PC-3 (cell line): ENCODE measurements around the gene SULF2. TPM values are rescaled to one million over a fixed set of nuclear protein-coding genes. Genes with fewer than 3 reads are reported as not detected.

Experiments
- ATAC-seq: fragments of 200-7000 bp; cut with Tn5 transposase; 2 replicates; pipeline ENCODE4 v1.9.1; 2020; ENCODE audit warnings: mild to moderate bottlenecking, moderate library complexity
- BruUV-seq: library from RNA; stranded (reverse); fragments of 400-500 nt; replicated peaks from 2 replicates; lab custom pipeline; 2021; lab: Mats Ljungman, UMichigan
- CTCF ChIA-PET: fragments of 300-600 bp; sonication (Branson Sonifier 250); formaldehyde crosslinking; loops from one replicate; lab custom pipeline; 2022; ENCODE audit warnings: antibody characterized with exemption; lab: Charles Lee
- POLR2A ChIA-PET: fragments of 300-600 bp; sonication (Branson Sonifier 250); formaldehyde crosslinking; loops from one replicate; lab custom pipeline; 2022; ENCODE audit warnings: antibody characterized with exemption; ENCODE audit not compliant: unreplicated experiment; lab: Charles Lee
- DNase-seq: peaks from one replicate; pipeline ENCODE4 v3.0.0-alpha.2; 2015
- H2AFZ ChIP-seq: fragments of 300-600 bp; sonication (generic); 2 replicates; pipeline ENCODE4 v1.6.0; 2016; ENCODE audit warnings: antibody characterized with exemption, low read length
- H3F3A ChIP-seq: fragments of 300-600 bp; sonication (generic); one replicate; pipeline ENCODE4 v1.6.0; 2017; ENCODE audit warnings: antibody characterized with exemption, low read length, control low read depth, mild to moderate bottlenecking; ENCODE audit not compliant: unreplicated experiment
- H3K27ac ChIP-seq: fragments of 300-600 bp; sonication (generic); 2 replicates; pipeline ENCODE4 v1.5.1; 2016; ENCODE audit warnings: mild to moderate bottlenecking, low read length
- H3K27me3 ChIP-seq: fragments of 300-600 bp; sonication (generic); 2 replicates; pipeline ENCODE4 v1.6.1; 2016; ENCODE audit warnings: low read length, mixed read lengths
- H3K36me3 ChIP-seq: fragments of 300-600 bp; sonication (generic); 2 replicates; pipeline ENCODE4 v1.6.1; 2016; ENCODE audit warnings: low read depth, mixed run types, low read length, mixed read lengths
- H3K4me1 ChIP-seq: fragments of 300-600 bp; sonication (generic); 2 replicates; pipeline ENCODE4 v1.5.1; 2016; ENCODE audit warnings: low read length; ENCODE audit not compliant: insufficient read depth
- H3K4me2 ChIP-seq: fragments of 300-600 bp; sonication (generic); 2 replicates; pipeline ENCODE4 v1.6.0; 2016; ENCODE audit warnings: low read length
- H3K4me3 ChIP-seq: fragments of 300-600 bp; sonication (generic); 2 replicates; pipeline ENCODE4 v1.5.1; 2016; ENCODE audit warnings: mild to moderate bottlenecking, low read length, mixed read lengths
- H3K79me2 ChIP-seq: fragments of 300-600 bp; sonication (generic); 2 replicates; pipeline ENCODE4 v1.6.1; 2017; ENCODE audit warnings: low read length, mixed read lengths
- H3K9ac ChIP-seq: fragments of 300-600 bp; sonication (generic); 2 replicates; pipeline ENCODE4 v1.6.0; 2016; ENCODE audit warnings: mild to moderate bottlenecking, low read length
- H3K9me2 ChIP-seq: fragments of 300-600 bp; sonication (generic); replicated peaks from 2 replicates; pipeline ENCODE4 v1.6.1; 2016; ENCODE audit warnings: mixed run types, low read length, mixed read lengths
- H3K9me3 ChIP-seq: fragments of 300-600 bp; sonication (generic); 2 replicates; pipeline ENCODE4 v1.6.1; 2016; ENCODE audit warnings: low read length, mixed read lengths
- H4K20me1 ChIP-seq: fragments of 300-600 bp; sonication (generic); 2 replicates; pipeline ENCODE4 v1.6.1; 2016; ENCODE audit warnings: low read length, mixed read lengths
- CTCF ChIP-seq: fragments of 300-600 bp; sonication (generic); conservative IDR thresholded peaks from 2 replicates; pipeline ENCODE4 v1.5.1; 2017; ENCODE audit warnings: antibody characterized with exemption, low read depth, mild to moderate bottlenecking, low read length
- EZH2 ChIP-seq: fragments of 300-600 bp; sonication (generic); IDR thresholded peaks from one replicate; pipeline ENCODE4 v1.6.1; 2017; ENCODE audit warnings: antibody characterized with exemption, mild to moderate bottlenecking, low read length; ENCODE audit not compliant: unreplicated experiment
- EZH2phosphoT487 ChIP-seq: fragments of 300-600 bp; sonication (generic); IDR thresholded peaks from 2 replicates; pipeline ENCODE4 v1.6.1; 2018; ENCODE audit warnings: mild to moderate bottlenecking, antibody characterized with exemption, low read length, borderline replicate concordance
- intact Hi-C: fragments of 100-400 bp; cut with micrococcal nuclease; formaldehyde crosslinking; loops from 2 replicates; pipeline ENCODE4 v1.9.0; 2023
- total RNA-seq: library from RNA; depleted of rRNA; stranded (reverse); fragments of >200 nt; gene quantifications from 2 replicates; pipeline ENCODE4 v1.2.3, GENCODE V29; 2014

Gene SULF2
- total RNA-seq, 1 experiment from 2014 or later: 340 TPM

GRCh38 chr20:47710665-47711045 is 74.6 kb downstream of the SULF2 start:
- no peak for ATAC-seq
- Histone ChIP-seq H3K9ac (no peak overlapping the region), H3K27me3 (no peaks in the 10 kb centered on the region), H4K20me1 (peaks cover 17% of the 10 kb centered on the region), H3K9me3 (no peaks in the 10 kb centered on the region), H3K4me1 (no peaks in the 10 kb centered on the region), H3F3A (no peaks in the 10 kb centered on the region), H3K4me3 (no peak overlapping the region), H3K27ac (no peak overlapping the region), H3K9me2 (no peaks in the 10 kb centered on the region), H2AFZ (no peak overlapping the region), H3K4me2 (no peak overlapping the region), H3K79me2 (0 out of 2 replicates have a peak, but pooled peaks cover 17% of the 10 kb centered on the region), H3K36me3 (peaks cover 9% of the 10 kb centered on the region)
- ChIA-PET POLR2A (no interaction called here), CTCF (no interaction called here)
- DNase-seq: no peak
- intact Hi-C loops: no loop called here
- TF ChIP-seq CTCF (no peak), EZH2phosphoT487 (no peak), EZH2 (no peak)
- no TSS peak for BruUV-seq

- Histone ChIP-seq H3K79me2 (0 out of 2 replicates have a peak, but pooled peaks cover 17% of the 10 kb centered on the region), H3K4me1 (no peaks in the 10 kb centered on the region), H3K36me3 (peaks cover 9% of the 10 kb centered on the region), H3K9ac (no peak overlapping the region), H3K9me2 (no peaks in the 10 kb centered on the region), H3K27ac (no peak overlapping the region), H3K9me3 (no peaks in the 10 kb centered on the region), H3K27me3 (no peaks in the 10 kb centered on the region), H3K4me2 (no peak overlapping the region), H3K4me3 (no peak overlapping the region), H3F3A (no peaks in the 10 kb centered on the region), H2AFZ (no peak overlapping the region), H4K20me1 (peaks cover 17% of the 10 kb centered on the region)
- no peak for DNase-seq
- ChIA-PET CTCF (no interaction called here), POLR2A (no interaction called here)
- BruUV-seq: no TSS peak
- TF ChIP-seq CTCF: no peak
- TF ChIP-seq EZH2phosphoT487: no peak
- no peak for ATAC-seq
- intact Hi-C loops: no loop called here
These were observed 76.1 kb downstream of the SULF2 start for GRCh38 chr20:47708953-47709833.
